LNCaP clone FGC (cell line): ENCODE results near the gene LRRC4C.

Experiments
- DNase-seq: peaks from one replicate; pipeline ENCODE4 v3.0.0-alpha.2; 2011; ENCODE audit warnings: low read depth
- H3K4me3 ChIP-seq: 2 replicates; pipeline ENCODE4 v1.5.1; 2011; ENCODE audit warnings: mild to moderate bottlenecking, low read depth, low read length, control low read depth
- TF ChIP-seq, protein P1 (sequence below): IDR thresholded peaks from 2 replicates; pipeline ENCODE4 v1.5.1; 2012; ENCODE audit warnings: mild to moderate bottlenecking; ENCODE audit not compliant: control insufficient read depth, insufficient read depth; ENCODE audit errors: extremely low read depth

Gene LRRC4C

DNA sequence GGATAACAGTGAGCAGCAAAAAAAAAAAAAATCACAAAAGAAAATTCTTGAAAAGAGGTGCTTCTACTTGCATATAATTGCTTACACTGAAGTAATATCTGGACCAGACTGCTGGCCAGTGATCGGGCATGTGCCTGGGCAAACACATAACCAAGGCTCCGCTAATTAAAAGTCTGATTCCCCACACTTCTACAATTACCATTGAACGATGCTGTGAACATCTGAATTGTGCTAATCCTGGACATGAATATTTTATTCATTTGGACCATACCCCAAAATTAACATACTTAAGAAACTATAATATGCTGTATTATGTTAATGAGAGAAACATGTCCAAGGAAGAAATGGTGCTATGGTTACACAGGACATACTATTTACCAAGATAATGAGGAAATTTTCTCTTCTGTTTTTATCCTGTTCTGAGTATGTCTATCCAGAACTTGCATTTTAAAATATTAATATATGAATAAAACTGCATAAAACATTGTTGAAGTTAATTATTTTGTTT, 69.8 kb downstream of the LRRC4C start:
- TF ChIP-seq, protein P1, sequence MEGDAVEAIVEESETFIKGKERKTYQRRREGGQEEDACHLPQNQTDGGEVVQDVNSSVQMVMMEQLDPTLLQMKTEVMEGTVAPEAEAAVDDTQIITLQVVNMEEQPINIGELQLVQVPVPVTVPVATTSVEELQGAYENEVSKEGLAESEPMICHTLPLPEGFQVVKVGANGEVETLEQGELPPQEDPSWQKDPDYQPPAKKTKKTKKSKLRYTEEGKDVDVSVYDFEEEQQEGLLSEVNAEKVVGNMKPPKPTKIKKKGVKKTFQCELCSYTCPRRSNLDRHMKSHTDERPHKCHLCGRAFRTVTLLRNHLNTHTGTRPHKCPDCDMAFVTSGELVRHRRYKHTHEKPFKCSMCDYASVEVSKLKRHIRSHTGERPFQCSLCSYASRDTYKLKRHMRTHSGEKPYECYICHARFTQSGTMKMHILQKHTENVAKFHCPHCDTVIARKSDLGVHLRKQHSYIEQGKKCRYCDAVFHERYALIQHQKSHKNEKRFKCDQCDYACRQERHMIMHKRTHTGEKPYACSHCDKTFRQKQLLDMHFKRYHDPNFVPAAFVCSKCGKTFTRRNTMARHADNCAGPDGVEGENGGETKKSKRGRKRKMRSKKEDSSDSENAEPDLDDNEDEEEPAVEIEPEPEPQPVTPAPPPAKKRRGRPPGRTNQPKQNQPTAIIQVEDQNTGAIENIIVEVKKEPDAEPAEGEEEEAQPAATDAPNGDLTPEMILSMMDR, result no peak
- no peak overlapping the region for H3K4me3 ChIP-seq
- DNase-seq, result no peak

DNA sequence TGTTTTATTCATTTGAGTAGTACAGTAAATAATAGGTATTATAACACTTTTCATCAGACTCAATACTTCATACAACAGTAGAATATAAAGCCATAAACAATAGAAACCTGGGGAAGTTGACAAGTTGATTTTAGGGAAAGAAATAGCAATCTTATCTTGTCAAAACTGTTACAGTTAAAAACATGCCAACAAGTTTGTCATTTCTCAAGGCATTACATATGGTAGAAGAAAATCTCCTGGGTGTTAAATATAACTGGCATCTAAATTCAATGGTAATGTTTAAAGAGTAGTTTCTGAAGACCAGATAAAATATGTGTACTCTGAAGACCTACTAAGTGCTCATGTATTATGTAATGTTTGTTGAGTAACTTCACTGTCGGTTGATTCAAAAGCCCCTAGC, 75.1 kb downstream of the LRRC4C start:
- no peak overlapping the region for H3K4me3 ChIP-seq
- DNase-seq, result no peak
- TF ChIP-seq, protein P1, result no peak

DNA sequence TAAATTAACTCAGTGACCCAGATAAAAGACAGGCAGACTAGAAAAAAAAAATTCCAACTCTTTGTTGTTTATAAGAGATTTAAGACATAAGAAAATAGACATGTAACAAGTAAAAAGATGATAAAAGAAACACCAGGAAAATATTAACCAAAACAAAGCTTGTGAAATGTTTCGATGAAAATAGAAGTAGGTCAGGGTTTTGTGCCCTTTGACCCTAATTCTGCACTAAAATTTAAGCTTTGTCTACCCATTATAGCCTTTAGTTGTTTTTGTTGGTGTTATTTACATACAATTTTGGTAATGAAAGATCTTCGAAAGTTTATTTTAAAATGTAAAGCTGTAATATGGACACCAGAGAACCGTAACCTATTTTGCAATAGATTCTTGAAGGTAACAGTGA, 75.7 kb downstream of the LRRC4C start:
- TF ChIP-seq, protein P1, result no peak
- H3K4me3 ChIP-seq, result no peak overlapping the region
- no peak for DNase-seq

DNA sequence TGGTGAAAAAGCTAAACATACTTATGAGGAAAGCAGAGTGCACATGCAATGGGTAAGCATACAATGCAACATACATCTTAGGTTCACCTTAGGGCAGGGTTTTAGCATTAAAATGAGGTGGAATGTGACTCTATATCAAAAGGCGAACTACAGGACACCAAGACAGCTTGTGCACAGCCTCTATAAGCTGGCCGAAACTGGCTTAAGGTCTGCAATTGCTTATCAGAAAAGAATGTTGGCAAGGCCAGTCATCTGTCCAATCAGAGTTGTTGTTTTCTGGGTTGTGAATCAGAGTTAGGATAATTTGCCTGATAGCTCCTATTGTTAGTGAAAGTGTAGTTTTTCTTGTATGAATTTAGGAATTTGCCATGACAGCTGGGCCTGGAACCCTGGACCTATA, 76.5 kb downstream of the LRRC4C start:
- TF ChIP-seq, protein P1, result no peak
- no peak overlapping the region for H3K4me3 ChIP-seq
- DNase-seq, result no peak

DNA sequence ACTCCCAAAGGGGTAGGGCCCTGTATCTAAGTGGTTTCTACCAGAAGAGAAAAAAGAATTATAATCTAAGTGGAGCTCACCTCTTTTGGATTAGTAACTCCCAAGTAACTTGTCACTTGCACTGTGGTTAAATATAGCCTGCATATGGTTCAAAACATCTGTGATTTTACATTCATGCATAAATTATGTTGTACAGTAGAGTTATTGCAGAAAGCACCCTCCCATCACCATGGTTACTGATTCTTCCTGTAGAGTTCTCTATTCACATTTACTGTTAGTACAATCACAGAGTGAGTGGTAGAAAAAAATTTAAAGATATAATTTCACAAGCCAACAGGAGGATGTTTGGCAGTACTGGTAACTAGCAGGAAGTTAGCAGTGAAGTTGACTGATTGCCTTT, 80.4 kb downstream of the LRRC4C start:
- H3K4me3 ChIP-seq, result no peak overlapping the region
- no peak for DNase-seq
- TF ChIP-seq, protein P1, result no peak

DNA sequence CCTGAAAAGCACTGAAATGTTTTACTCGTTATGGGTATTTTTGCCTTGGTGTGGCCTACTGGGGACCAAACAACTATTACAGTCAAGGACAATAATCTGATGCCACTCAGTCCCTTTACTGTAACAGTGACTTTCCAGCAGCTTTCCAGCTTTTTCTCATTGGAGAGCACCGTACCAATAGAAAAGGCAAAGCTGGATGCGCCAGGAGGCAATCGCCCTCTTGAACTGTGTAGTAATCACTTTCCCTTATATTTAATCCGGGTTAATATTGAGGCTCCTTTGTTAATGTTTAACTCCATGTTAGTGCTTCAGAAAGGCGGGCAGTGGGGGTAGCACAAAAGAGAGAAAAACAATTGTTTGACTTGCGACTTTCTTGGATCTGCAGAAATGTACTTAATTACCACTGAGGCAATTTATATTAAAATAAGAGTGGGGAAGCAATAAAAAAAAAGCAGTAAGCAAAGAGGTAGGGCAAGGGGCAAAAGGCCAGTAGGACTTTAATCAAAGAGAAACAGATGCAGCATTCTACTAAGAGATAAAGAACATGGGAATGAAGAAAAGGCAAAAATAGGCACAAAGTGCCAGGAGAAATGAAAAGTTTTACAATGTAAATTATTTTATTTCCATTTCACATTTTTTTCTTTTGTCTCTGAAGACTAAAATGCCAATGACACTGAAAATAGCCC, 81.6 kb downstream of the LRRC4C start:
- TF ChIP-seq, protein P1, result no peak
- no peak overlapping the region for H3K4me3 ChIP-seq
- DNase-seq, result no peak

DNA sequence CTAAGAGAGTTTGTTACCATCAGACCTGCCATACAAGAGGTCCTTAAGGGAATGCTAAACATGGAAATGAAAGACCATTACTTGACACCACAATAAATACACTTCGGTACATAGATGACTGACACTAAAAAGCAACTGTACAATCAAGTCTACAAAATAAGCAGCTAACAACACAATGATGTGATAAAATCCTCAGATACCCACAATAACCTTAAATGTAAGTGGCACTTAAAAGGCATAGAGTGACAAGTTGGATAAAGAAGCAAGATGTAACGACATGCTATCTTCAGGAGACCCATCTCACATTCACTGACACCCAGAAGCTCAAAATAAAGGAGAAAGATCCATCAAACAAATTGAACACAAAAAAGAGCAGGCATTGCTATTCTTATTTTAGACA, 107.6 kb downstream of the LRRC4C start:
- TF ChIP-seq, protein P1, result no peak
- H3K4me3 ChIP-seq, result no peak overlapping the region
- DNase-seq, result no peak
